ENCODE measurements around the gene AP1M2. TPM values are rescaled to one million over a fixed set of nuclear protein-coding genes. Genes with fewer than 3 reads are reported as not detected.

AP1M2 gene
- total RNA-seq, 1 experiment from 2014 or later = 10.1 TPM

- H3K27ac ChIP-seq (ENCODE audit: low read length) = no peak overlapping the region
- ChIA-PET CTCF (no interaction called here), POLR2A (no interaction called here)
- DNase-seq (ENCODE audit: low read depth, low spot score) (no peak), ATAC-seq (no peak)
- BruUV-seq (replicated peaks) = no TSS peak
- TF ChIP-seq REST (IDR thresholded peaks at IDR 0.05; ENCODE audit: insufficient read depth in 1 of 2, low read depth in 2 of 2, low read length in 1 of 2) (no peak), TCF7L2 (IDR thresholded peaks at IDR 0.05; ENCODE audit: low read depth, low read length) (no peak), POLR2AphosphoS5 (IDR thresholded peaks at IDR 0.05; ENCODE audit: low read depth, low read length) (no peak), CTCF (IDR thresholded peaks at IDR 0.05) (no peak), SIN3A (IDR thresholded peaks at IDR 0.05; ENCODE audit: borderline replicate concordance, insufficient read depth, low read depth, low read length) (no peak)
- no peaks in the 10 kb centered on the region for H3K9me3 ChIP-seq (ENCODE audit: control insufficient read depth, insufficient read depth, low read depth, low read length)
- H3K4me3 ChIP-seq (ENCODE audit: low read depth in 2 of 2, low read length in 2 of 2) = no peak overlapping the region
- H3K27me3 ChIP-seq (ENCODE audit: control insufficient read depth, insufficient read depth, low read length) = no peaks in the 10 kb centered on the region
- no peaks in the 10 kb centered on the region for H3K36me3 ChIP-seq (ENCODE audit: control insufficient read depth, insufficient read depth, low read length)
- intact Hi-C loops (cut with micrococcal nuclease; ENCODE audit: unreplicated experiment) (no loop called here), in situ Hi-C loops (cut with HindIII; ENCODE audit: low pct_unique_long_range_greater_than_20kb, low sequenced_read_pairs) (no loop called here)
- H3K4me1 ChIP-seq (ENCODE audit: control insufficient read depth, insufficient read depth, low read length) = no peaks in the 10 kb centered on the region
Observed at GRCh38 chr19:10615429-10616023, 28.4 kb upstream of the AP1M2 start.

- Histone ChIP-seq H3K36me3 (ENCODE audit: control insufficient read depth, insufficient read depth, low read length) (no peaks in the 10 kb centered on the region), H3K27ac (ENCODE audit: low read length) (no peak overlapping the region), H3K4me3 (ENCODE audit: low read depth in 2 of 2, low read length in 2 of 2) (no peak overlapping the region), H3K9me3 (ENCODE audit: control insufficient read depth, insufficient read depth, low read depth, low read length) (no peaks in the 10 kb centered on the region), H3K27me3 (ENCODE audit: control insufficient read depth, insufficient read depth, low read length) (no peaks in the 10 kb centered on the region), H3K4me1 (ENCODE audit: control insufficient read depth, insufficient read depth, low read length) (no peaks in the 10 kb centered on the region)
- intact Hi-C loops (cut with micrococcal nuclease; ENCODE audit: unreplicated experiment) (no loop called here), in situ Hi-C loops (cut with HindIII; ENCODE audit: low pct_unique_long_range_greater_than_20kb, low sequenced_read_pairs) (no loop called here)
- no peak for DNase-seq (ENCODE audit: low read depth, low spot score)
- BruUV-seq (replicated peaks) = no TSS peak
- TF ChIP-seq REST (IDR thresholded peaks at IDR 0.05; ENCODE audit: insufficient read depth in 1 of 2, low read depth in 2 of 2, low read length in 1 of 2) (no peak), TCF7L2 (IDR thresholded peaks at IDR 0.05; ENCODE audit: low read depth, low read length) (no peak), SIN3A (IDR thresholded peaks at IDR 0.05; ENCODE audit: borderline replicate concordance, insufficient read depth, low read depth, low read length) (no peak), CTCF (IDR thresholded peaks at IDR 0.05) (no peak), POLR2AphosphoS5 (IDR thresholded peaks at IDR 0.05; ENCODE audit: low read depth, low read length) (no peak)
- no peak; the same call in 1 of the 2 replicates for ATAC-seq
- ChIA-PET POLR2A (no interaction called here), CTCF (no interaction called here)
Observed at GRCh38 chr19:10612499-10613119, 25.5 kb upstream of the AP1M2 start.
